CD8-positive, alpha-beta memory T cell (primary cell): Measurements from ENCODE around the gene OTUD5. TPM values are rescaled to one million over a fixed set of nuclear protein-coding genes. Genes with fewer than 3 reads are reported as not detected.

Source experiments
- CTCF ChIA-PET: fragments of 350-600 bp; sonication (Branson Sonifier 250); formaldehyde crosslinking; loops from one replicate; lab custom pipeline; 2021; ENCODE audit warnings: antibody characterized with exemption; lab: Charles Lee
- POLR2A ChIA-PET: fragments of 350-600 bp; sonication (Branson Sonifier 250); formaldehyde crosslinking; loops from one replicate; lab custom pipeline; 2021; ENCODE audit warnings: antibody characterized with exemption; lab: Charles Lee
- DNase-seq, 5 donors: peaks; one replicate each; pipeline versions ENCODE4 v3.0.0 to v3.0.0-alpha.2; 2020 to 2022; ENCODE audit warnings: mixed read lengths in 1 of 5
- H3K27ac ChIP-seq: one replicate; pipeline ENCODE4 v1.7.0; 2013; ENCODE audit warnings: low read depth, mild to moderate bottlenecking, low read length, moderate library complexity
- H3K27me3 ChIP-seq: 2 replicates; pipeline ENCODE4 v1.7.0; 2013; ENCODE audit warnings: low read length, mild to moderate bottlenecking; ENCODE audit not compliant: insufficient read depth, poor library complexity, severe bottlenecking
- H3K36me3 ChIP-seq: 2 replicates; pipeline ENCODE4 v1.7.0; 2013; ENCODE audit warnings: mild to moderate bottlenecking, low read length, moderate library complexity; ENCODE audit not compliant: insufficient read depth
- H3K4me1 ChIP-seq: 2 replicates; pipeline ENCODE4 v1.7.0; 2013; ENCODE audit warnings: mild to moderate bottlenecking, low read length, moderate library complexity; ENCODE audit not compliant: insufficient read depth
- H3K4me3 ChIP-seq: 2 replicates; pipeline ENCODE4 v1.7.0; 2013; ENCODE audit warnings: mild to moderate bottlenecking, low read length
- H3K9me3 ChIP-seq: 2 replicates; pipeline ENCODE4 v1.7.0; 2013; ENCODE audit warnings: mild to moderate bottlenecking, low read length
- H3K27ac Mint-ChIP-seq, 8 donors: one replicate each; pipeline ENCODE4 v1.8.0; 2020 to 2021; ENCODE audit warnings: mixed read lengths in 8 of 8, mild to moderate bottlenecking in 6 of 8, inconsistent platforms in 3 of 8, moderate library complexity in 3 of 8
- H3K27me3 Mint-ChIP-seq, 2 donors: one replicate each; pipeline ENCODE4 v1.8.0; 2020 to 2021; ENCODE audit warnings: mixed read lengths in 2 of 2, mild to moderate bottlenecking in 1 of 2, moderate library complexity in 1 of 2
- H3K36me3 Mint-ChIP-seq, 3 donors: one replicate each; pipeline ENCODE4 v1.8.0; 2020 to 2021; ENCODE audit warnings: mixed read lengths in 3 of 3, inconsistent platforms in 1 of 3, mild to moderate bottlenecking in 1 of 3
- H3K4me1 Mint-ChIP-seq, 3 donors: one replicate each; pipeline ENCODE4 v1.8.0; 2020 to 2021; ENCODE audit warnings: mixed read lengths in 3 of 3, inconsistent platforms in 1 of 3, mild to moderate bottlenecking in 1 of 3
- H3K4me3 Mint-ChIP-seq, 7 donors: one replicate each; pipeline ENCODE4 v1.8.0; 2020 to 2021; ENCODE audit warnings: mixed read lengths in 7 of 7, mild to moderate bottlenecking in 6 of 7, moderate library complexity in 4 of 7, inconsistent platforms in 2 of 7
- H3K9me3 Mint-ChIP-seq, 5 donors: one replicate each; pipeline ENCODE4 v1.8.0; 2020 to 2022; ENCODE audit warnings: mixed read lengths in 5 of 5, mild to moderate bottlenecking in 3 of 5, moderate library complexity in 2 of 5, inconsistent platforms in 1 of 5
- polyA plus RNA-seq: library from polyadenylated mRNA; unstranded; fragments of 300-500 nt; fragmentation: Illumina TruSeq; gene quantifications from one replicate; pipeline ENCODE4 v1.2.3, GENCODE V29; 2021
- total RNA-seq, 2 experiments: library from RNA; stranded (reverse); gene quantifications; one replicate each; pipeline ENCODE4 v1.2.3, GENCODE V29; 2021

The OTUD5 gene
- total and polyA plus RNA-seq, 3 experiments from 2014 or later, result 47.5 to 69.1 (median 67.3) TPM

DNA sequence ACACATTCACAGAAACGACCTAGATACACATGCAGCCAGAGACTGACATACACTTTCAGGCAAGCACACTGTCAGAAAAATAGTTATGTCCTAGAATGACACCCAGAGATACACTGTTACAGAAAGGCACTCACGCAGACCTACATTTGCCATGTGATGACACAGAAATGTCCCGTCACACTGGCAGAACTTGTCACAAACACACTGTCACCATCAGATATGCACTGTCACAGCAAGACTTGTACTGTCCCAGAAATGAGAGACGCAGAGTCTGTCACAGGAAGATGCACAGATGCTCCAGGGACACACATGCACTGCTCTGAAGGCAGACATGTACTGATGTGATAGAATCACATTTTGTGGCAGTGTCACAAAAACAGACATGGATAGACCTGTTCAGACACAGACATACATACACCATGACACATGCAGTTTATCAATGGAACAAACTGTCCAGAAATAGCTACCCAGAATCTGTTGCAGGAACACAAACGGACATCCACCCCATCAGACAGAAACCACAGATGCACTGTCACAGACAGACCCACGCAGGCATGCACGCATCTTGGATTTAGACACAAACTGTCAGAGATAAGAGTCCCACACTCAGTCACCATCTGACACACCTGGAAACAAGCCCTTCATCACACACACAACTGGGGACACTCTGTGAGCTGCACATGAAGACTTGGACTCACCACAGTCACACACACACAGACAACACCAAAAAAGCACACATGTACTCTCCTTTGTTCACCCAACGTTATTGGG is 37.3 kb downstream of the OTUD5 start:
- peaks cover 46% of the 10 kb centered on the region for H3K4me1 ChIP-seq
- H3K4me3 ChIP-seq, result peak overlapping the region; percentile 90
- no peaks in the 10 kb centered on the region for H3K27me3 ChIP-seq
- Mint-ChIP-seq H3K4me1 (peaks cover 58 to 74% (median 61%) of the 10 kb centered on the region in 3 donors), H3K4me3 (peak overlapping the region; percentile 95 to 98 (median 96)), H3K9me3 (peaks cover 0 to 3% (median 0%) of the 10 kb centered on the region in 5 donors), H3K27me3 (peaks cover 0 to 6% of the 10 kb centered on the region in 2 donors), H3K27ac (peak overlapping the region; percentile 85 to 96 (median 93)), H3K36me3 (peaks cover 10 to 62% (median 12%) of the 10 kb centered on the region in 3 donors)
- H3K27ac ChIP-seq, result peak overlapping the region; percentile 95
- no peaks in the 10 kb centered on the region for H3K9me3 ChIP-seq
- CTCF ChIA-PET, result interaction anchor here (2.5 kb wide), 1 partner anchor 17 kb away, joined by 10 read pairs; no protein-coding TSS in a partner anchor
- peaks cover 19% of the 10 kb centered on the region for H3K36me3 ChIP-seq
- POLR2A ChIA-PET, result interaction anchor here (0.8 to 2.4 kb wide), 6 partner anchors 16 to 38 kb away, joined by 3 to 10 read pairs (median 6); partner anchors contain the start of genes OTUD5, PQBP1 and TIMM17B
- DNase-seq, result peak in 3 of 5 donors; percentile 50 to 65 (median 52)

DNA sequence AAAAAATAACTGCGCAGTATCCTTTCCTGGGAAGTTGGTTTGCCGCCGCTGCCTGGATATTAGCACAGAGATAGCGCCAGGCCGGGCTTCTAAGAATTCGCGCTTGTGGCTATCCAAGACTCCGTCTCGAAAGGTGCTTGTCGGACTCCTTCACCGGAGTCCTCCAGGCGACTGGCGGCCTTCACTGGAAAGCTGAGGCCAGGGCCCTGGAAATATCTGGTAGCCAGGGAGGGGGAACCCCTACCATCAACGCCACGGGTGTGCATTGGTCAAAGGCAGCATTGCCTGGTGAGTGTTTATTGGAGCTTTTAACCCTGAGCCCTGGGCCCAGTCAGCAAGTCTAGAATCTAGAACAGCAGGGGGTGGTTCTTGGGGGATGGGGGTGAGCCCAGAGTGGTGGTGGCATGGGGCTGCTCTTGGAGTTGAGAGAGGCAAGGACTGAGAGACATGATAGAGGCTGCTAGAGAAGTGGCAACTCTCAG is 38.0 kb downstream of the OTUD5 start:
- H3K36me3 ChIP-seq, result peaks cover 26% of the 10 kb centered on the region
- Mint-ChIP-seq H3K9me3 (peaks cover 0 to 3% (median 0%) of the 10 kb centered on the region in 5 donors), H3K4me1 (peaks cover 62 to 78% (median 66%) of the 10 kb centered on the region in 3 donors), H3K36me3 (peaks cover 12 to 66% (median 15%) of the 10 kb centered on the region in 3 donors), H3K27ac (peak overlapping the region; percentile 74 to 96 (median 93)), H3K27me3 (peaks cover 0 to 6% of the 10 kb centered on the region in 2 donors), H3K4me3 (peak overlapping the region; percentile 95 to 98 (median 96))
- CTCF ChIA-PET, result interaction anchor here (1.5 to 2.5 kb wide), 2 partner anchors 18 to 38 kb away, joined by 4 to 10 read pairs; partner anchors contain the start of gene OTUD5
- H3K27me3 ChIP-seq, result no peaks in the 10 kb centered on the region
- DNase-seq, result peak in 1 of 5 donors; percentile 65
- H3K9me3 ChIP-seq, result no peaks in the 10 kb centered on the region
- peak overlapping the region; percentile 95 for H3K27ac ChIP-seq
- H3K4me1 ChIP-seq, result peaks cover 52% of the 10 kb centered on the region
- H3K4me3 ChIP-seq, result peak overlapping the region; percentile 90
- POLR2A ChIA-PET, result interaction anchor here (0.8 to 2.4 kb wide), 6 partner anchors 17 to 39 kb away, joined by 3 to 10 read pairs (median 6); partner anchors contain the start of genes OTUD5, PQBP1 and TIMM17B

DNA sequence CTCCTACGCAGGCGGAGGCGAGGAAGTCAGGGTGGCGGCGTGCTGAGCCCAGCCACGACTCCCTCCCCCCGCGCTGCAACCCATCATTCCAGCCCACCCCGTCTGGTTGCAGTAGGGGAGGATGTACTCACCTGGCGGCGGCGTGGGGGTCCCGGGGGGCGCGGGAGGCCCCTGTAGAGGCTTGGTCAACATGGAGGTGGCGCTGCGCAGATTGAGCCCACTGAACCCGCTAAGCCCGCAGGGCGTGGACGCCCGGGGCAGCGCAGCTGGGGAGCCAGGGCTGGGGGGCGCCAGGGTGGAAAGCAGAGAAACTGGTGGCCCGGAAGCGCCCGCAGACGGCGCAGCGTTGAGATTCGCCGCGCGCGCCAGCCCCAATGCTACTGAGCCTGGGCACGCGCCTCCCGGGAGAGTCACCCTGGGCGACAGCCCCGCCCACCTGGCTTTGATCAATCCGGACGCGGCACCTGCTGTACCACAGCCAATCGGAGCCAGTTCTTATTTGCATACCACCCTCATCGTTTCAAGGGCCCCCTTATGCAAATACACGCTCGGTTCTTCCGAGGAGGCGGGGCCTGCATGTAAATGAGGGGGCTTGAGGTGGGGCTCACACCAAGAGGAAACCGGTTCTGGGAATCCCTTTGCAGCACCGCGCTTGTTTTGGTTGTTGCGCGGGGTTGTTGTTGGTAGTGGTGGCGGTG is 38.6 kb downstream of the OTUD5 start, which contains the start of gene PIM2:
Gene PIM2 (minus strand): TSS at position 382 of the 698 bp plus-strand sequence. CDS start 190 bp downstream, at position 192.
- Mint-ChIP-seq H3K27me3 (peaks cover 0 to 3% of the 10 kb centered on the region in 2 donors), H3K4me3 (peak within 1 kb of the TSS; percentile 95 to 98 (median 96)), H3K4me1 (peaks cover 62 to 78% (median 66%) of the 10 kb centered on the region in 3 donors), H3K9me3 (peaks cover 0 to 3% (median 0%) of the 10 kb centered on the region in 5 donors), H3K27ac (peak within 1 kb of the TSS; percentile 74 to 97 (median 94)), H3K36me3 (peaks cover 11 to 66% (median 16%) of the 10 kb centered on the region in 3 donors)
- POLR2A ChIA-PET, result interaction anchor here (0.8 to 2.4 kb wide), 4 partner anchors 17 to 39 kb away, joined by 3 to 10 read pairs (median 8); partner anchors contain the start of genes OTUD5, PQBP1 and TIMM17B
- peak within 1 kb of the TSS; percentile 95 for H3K27ac ChIP-seq
- peaks cover 52% of the 10 kb centered on the region for H3K4me1 ChIP-seq
- peaks cover 32% of the 10 kb centered on the region for H3K36me3 ChIP-seq
- H3K4me3 ChIP-seq, result peak within 1 kb of the TSS; percentile 94
- no peaks in the 10 kb centered on the region for H3K9me3 ChIP-seq
- no peaks in the 10 kb centered on the region for H3K27me3 ChIP-seq
- peak; percentile 83 to 96 (median 93) for DNase-seq
- CTCF ChIA-PET, result interaction anchor here (1.5 to 2.5 kb wide), 2 partner anchors 18 to 39 kb away, joined by 4 to 10 read pairs; partner anchors contain the start of gene OTUD5

DNA sequence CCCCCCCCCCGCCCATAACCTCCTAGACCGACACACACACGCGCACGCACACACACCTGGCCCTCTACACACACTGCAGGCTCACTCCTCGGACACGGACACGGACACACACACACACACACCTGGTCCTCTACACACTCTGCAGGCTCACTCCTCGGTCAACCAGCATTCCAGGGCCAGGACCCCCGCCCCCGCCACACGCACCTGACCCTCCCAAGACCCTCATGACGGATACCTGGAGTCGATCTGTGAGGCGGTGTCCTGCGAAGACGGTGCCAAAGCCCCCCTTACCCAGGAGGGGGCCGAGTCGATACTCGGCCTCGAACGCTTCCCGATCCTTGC is 39.1 kb downstream of the OTUD5 start:
- POLR2A ChIA-PET, result no interaction called here
- Mint-ChIP-seq H3K27ac (peak overlapping the region; percentile 74 to 97 (median 93)), H3K27me3 (peaks cover 0 to 3% of the 10 kb centered on the region in 2 donors), H3K4me3 (peak overlapping the region; percentile 95 to 98 (median 96)), H3K36me3 (peaks cover 11 to 67% (median 16%) of the 10 kb centered on the region in 3 donors), H3K9me3 (peaks cover 0 to 3% (median 0%) of the 10 kb centered on the region in 5 donors), H3K4me1 (peaks cover 64 to 82% (median 71%) of the 10 kb centered on the region in 3 donors)
- no peak for DNase-seq
- H3K36me3 ChIP-seq, result peaks cover 33% of the 10 kb centered on the region
- peak overlapping the region; percentile 94 for H3K4me3 ChIP-seq
- H3K27ac ChIP-seq, result peak overlapping the region; percentile 95
- CTCF ChIA-PET, result interaction anchor here (1.0 to 1.5 kb wide), 2 partner anchors 19 to 39 kb away, joined by 3 to 4 read pairs; partner anchors contain the start of gene OTUD5
- no peaks in the 10 kb centered on the region for H3K9me3 ChIP-seq
- no peaks in the 10 kb centered on the region for H3K27me3 ChIP-seq
- H3K4me1 ChIP-seq, result peaks cover 55% of the 10 kb centered on the region

DNA sequence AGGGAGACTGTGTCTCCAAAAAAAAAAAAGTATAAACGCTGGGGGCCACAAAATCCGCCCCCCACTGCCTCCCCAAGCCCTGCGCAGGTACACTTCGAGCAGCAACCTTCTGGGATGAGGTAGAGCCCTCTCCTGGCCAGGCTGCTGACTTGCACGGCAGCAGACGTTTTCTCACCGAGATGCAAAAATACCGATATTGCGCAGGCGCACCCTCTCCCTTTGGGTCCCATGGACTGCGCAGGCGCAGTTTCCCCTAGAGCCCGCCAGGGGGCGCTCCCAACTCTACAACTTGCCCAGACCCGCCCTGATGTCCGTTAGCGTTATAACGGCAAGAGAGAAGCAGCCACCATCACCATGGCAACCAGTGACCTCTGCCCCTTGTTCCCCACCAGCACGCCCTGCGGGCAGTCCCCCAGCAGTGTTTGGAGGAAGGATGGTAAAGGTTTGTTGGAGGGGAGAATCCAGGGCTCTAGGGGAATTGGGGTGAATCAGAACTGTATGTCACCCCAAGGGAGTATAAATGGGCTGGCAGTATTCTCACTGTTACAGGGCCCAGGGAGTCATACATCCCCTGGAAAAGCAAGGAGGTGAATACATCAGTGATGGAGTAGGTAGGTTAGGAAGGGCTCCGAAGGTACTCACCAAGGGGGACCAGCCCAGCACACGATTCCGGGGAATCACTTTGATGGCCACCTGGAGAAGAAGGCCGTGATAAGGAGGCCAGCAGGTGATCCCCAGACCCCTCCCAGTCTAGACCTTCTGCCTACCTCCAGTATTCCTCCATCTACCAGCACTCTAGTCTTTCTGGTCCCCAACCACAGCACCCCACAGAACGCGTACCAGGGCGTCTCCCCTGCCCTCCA is 40.0 kb downstream of the OTUD5 start:
- ChIA-PET CTCF (interaction anchor here (0.8 to 1.5 kb wide), 5 partner anchors 20 to 41 kb away, joined by 3 to 9 read pairs (median 3); partner anchors contain the start of genes PQBP1 and TIMM17B), POLR2A (interaction anchor here (0.5 to 1.0 kb wide), 2 partner anchors 28 to 29 kb away, joined by 5 to 9 read pairs; no protein-coding TSS in a partner anchor)
- peaks cover 12 to 66% (median 16%) of the 10 kb centered on the region in 3 donors for H3K36me3 Mint-ChIP-seq
- peaks cover 0 to 3% (median 0%) of the 10 kb centered on the region in 5 donors for H3K9me3 Mint-ChIP-seq
- peaks cover 33% of the 10 kb centered on the region for H3K36me3 ChIP-seq
- H3K27ac ChIP-seq, result peak overlapping the region; percentile 95
- peaks cover 0 to 3% of the 10 kb centered on the region in 2 donors for H3K27me3 Mint-ChIP-seq
- peak overlapping the region; percentile 94 for H3K4me3 ChIP-seq
- DNase-seq, result peak; percentile 76 to 94 (median 89)
- peak overlapping the region; percentile 85 to 97 (median 94) for H3K27ac Mint-ChIP-seq
- no peaks in the 10 kb centered on the region for H3K27me3 ChIP-seq
- H3K4me1 ChIP-seq, result peaks cover 63% of the 10 kb centered on the region
- H3K4me1 Mint-ChIP-seq, result peaks cover 61 to 81% (median 71%) of the 10 kb centered on the region in 3 donors
- peak overlapping the region; percentile 95 to 98 (median 96) for H3K4me3 Mint-ChIP-seq
- H3K9me3 ChIP-seq, result no peaks in the 10 kb centered on the region

DNA sequence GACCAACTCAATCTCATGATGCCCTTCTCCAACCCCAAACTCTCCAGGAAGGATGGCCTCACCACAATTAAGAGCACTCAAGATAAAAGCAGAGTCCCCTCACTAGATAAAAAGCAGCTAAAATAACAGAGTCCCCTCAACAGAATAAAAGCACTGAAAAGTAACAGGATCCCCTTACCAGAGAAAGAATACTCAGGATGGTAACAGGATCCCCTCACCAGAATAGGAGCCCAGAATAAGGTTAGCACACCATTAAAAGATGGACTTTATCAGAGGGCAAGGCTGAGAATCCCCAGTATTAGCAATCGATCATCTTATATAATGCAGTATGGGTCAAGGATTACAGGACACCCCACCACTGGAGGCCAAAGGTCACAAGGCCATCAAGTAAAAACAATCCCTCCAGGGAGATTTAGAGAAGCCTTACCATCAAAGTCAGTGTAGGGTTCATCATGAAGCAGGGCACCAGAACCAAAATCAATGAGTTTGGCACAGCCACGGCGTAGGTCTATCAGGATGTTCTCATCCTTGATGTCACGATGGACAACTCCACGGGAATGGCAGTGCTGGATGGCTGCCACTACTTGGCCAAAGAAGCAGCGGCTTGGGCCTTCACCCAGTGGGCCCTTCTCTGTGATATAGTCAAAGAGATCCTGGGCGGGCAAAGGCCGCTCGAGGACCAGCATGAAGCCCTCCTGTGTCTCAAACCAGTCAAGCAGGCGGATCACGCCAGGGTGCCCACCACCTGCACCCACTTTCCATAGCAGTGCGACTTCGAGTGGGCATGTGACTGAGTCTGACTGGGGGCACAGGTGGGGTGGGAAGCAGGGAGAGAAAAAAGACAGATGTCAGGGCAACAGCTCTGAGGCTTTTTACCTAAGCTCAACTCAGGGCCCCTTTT is 42.6 kb downstream of the OTUD5 start:
- peak overlapping the region; percentile 60 for H3K4me3 ChIP-seq
- H3K9me3 ChIP-seq, result no peaks in the 10 kb centered on the region
- Mint-ChIP-seq H3K9me3 (peaks cover 0 to 3% (median 0%) of the 10 kb centered on the region in 5 donors), H3K27ac (peak overlapping the region; percentile 14 to 90 (median 62)), H3K4me3 (peak overlapping the region; percentile 23 to 97 (median 95)), H3K4me1 (peaks cover 58 to 77% (median 70%) of the 10 kb centered on the region in 3 donors), H3K36me3 (peaks cover 14 to 72% (median 16%) of the 10 kb centered on the region in 3 donors), H3K27me3 (peaks cover 0 to 14% of the 10 kb centered on the region in 2 donors)
- POLR2A ChIA-PET, result no interaction called here
- H3K27ac ChIP-seq, result no peak overlapping the region
- CTCF ChIA-PET, result interaction anchor here (1.4 kb wide), 1 partner anchor 25 kb away, joined by 3 read pairs; no protein-coding TSS in a partner anchor
- peaks cover 33% of the 10 kb centered on the region for H3K36me3 ChIP-seq
- peaks cover 55% of the 10 kb centered on the region for H3K4me1 ChIP-seq
- H3K27me3 ChIP-seq, result no peaks in the 10 kb centered on the region
- no peak for DNase-seq
